BJ (cell line): ENCODE data around the gene TP53I11. TPM values are rescaled to one million over a fixed set of nuclear protein-coding genes. Genes with fewer than 3 reads are reported as not detected.

Experiments used
- CTCF ChIA-PET: fragments of 350-600 bp; formaldehyde crosslinking; extraction: SDS; loops from one replicate; lab custom pipeline; 2021; ENCODE audit warnings: antibody characterized with exemption, inconsistent platforms; lab: Yijun Ruan, JAX
- POLR2A ChIA-PET: fragments of 300-600 bp; sonication (Branson Sonifier 250); formaldehyde crosslinking; extraction: SDS; loops from one replicate; lab custom pipeline; 2021; ENCODE audit warnings: antibody characterized with exemption; lab: Charles Lee
- DNase-seq: peaks from one replicate; pipeline ENCODE4 v3.0.0-alpha.2; 2011; ENCODE audit warnings: low read depth
- H3K27me3 ChIP-seq: 2 replicates; pipeline ENCODE4 v1.6.0; 2011; ENCODE audit warnings: low read length; ENCODE audit not compliant: control insufficient read depth, insufficient read depth
- H3K36me3 ChIP-seq: 2 replicates; pipeline ENCODE4 v1.5.1; 2011; ENCODE audit warnings: low read length; ENCODE audit not compliant: control insufficient read depth, insufficient read depth
- H3K4me3 ChIP-seq: 2 replicates; pipeline ENCODE4 v1.5.1; 2011; ENCODE audit warnings: low read depth, mild to moderate bottlenecking, control low read depth, low read length
- polyA plus RNA-seq: library from polyadenylated mRNA; depleted of rRNA; stranded (reverse); fragments of >200 nt; gene quantifications from 2 replicates; pipeline ENCODE4 v1.2.3, GENCODE V29; 2011
- TF ChIP-seq, protein P1 (sequence below): IDR thresholded peaks from 2 replicates; pipeline ENCODE4 v1.5.1; 2011; ENCODE audit warnings: low read depth, mild to moderate bottlenecking, control low read depth, inconsistent platforms, low read length, moderate library complexity; ENCODE audit not compliant: insufficient read depth

TP53I11 gene
- polyA plus RNA-seq, 1 experiment: 29.6 TPM

DNA sequence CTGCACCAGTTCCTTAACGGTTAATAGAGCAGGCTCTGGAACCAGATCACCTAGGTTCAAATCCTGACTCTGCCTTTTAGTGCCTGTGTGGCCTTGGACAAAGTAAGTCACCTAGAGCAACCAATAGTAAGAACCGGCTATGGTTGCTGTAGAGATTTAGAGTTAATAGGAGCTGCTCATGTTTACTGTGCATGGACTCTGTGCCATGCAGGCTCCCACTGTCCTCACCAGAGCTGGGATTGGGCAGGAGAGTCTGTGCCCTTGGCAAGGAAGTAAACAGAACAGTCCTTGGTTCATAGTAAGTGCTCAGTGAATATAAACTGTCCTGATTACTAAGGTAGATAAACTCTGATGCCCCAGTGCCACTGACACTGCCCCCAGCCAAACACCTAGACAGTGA is 1.4 kb upstream of the TP53I11 start:
- Histone ChIP-seq H3K4me3 (no peak overlapping the region), H3K27me3 (no peaks in the 10 kb centered on the region; the same call in 1 of the 2 replicates), H3K36me3 (no peaks in the 10 kb centered on the region)
- ChIA-PET POLR2A (no interaction called here), CTCF (interaction anchor here (1.0 to 1.4 kb wide), 3 partner anchors 10 to 153 kb away, joined by 4 to 6 read pairs (median 5); no protein-coding TSS in a partner anchor)
- TF ChIP-seq, protein P1, sequence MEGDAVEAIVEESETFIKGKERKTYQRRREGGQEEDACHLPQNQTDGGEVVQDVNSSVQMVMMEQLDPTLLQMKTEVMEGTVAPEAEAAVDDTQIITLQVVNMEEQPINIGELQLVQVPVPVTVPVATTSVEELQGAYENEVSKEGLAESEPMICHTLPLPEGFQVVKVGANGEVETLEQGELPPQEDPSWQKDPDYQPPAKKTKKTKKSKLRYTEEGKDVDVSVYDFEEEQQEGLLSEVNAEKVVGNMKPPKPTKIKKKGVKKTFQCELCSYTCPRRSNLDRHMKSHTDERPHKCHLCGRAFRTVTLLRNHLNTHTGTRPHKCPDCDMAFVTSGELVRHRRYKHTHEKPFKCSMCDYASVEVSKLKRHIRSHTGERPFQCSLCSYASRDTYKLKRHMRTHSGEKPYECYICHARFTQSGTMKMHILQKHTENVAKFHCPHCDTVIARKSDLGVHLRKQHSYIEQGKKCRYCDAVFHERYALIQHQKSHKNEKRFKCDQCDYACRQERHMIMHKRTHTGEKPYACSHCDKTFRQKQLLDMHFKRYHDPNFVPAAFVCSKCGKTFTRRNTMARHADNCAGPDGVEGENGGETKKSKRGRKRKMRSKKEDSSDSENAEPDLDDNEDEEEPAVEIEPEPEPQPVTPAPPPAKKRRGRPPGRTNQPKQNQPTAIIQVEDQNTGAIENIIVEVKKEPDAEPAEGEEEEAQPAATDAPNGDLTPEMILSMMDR: no peak
- no peak for DNase-seq

DNA sequence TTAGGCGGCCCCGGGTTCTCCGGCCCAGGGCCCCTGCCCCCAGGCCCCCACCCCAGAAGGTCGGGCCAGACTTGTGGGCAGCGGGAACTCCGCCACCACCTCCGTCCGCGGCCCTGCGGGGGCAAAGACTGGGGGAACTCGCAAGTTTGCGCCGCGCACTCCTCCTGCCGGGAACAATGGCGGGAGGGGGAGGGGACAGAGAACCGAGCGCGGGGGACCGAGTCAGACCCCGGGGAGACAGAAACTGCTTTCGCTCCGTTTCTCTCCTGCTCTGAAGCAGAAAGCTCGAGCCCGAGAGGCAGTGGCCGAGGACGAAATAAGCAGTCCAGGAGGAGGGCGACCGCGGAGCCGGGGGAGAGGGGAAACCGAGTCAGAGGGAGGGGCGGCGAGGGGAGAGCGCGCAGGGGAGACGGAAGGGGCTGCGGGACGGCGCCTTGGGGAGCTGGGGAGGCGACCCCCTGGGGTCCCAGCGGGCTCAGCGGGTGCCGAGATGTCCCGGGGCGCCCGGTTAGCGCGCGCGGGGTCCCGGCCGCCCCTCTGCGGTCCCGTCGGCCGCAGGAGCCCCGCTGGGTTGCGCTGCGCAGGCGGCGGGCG is 555 bp downstream of the TP53I11 start:
- ChIA-PET POLR2A (no interaction called here), CTCF (interaction anchor here (0.7 to 1.4 kb wide), 10 partner anchors 9 to 155 kb away, joined by 3 to 11 read pairs (median 4); no protein-coding TSS in a partner anchor)
- no peaks in the 10 kb centered on the region for H3K27me3 ChIP-seq
- H3K4me3 ChIP-seq: peak overlapping the region; percentile 92
- no peak for DNase-seq
- TF ChIP-seq, protein P1: no peak
- H3K36me3 ChIP-seq: peaks cover 5% of the 10 kb centered on the region

DNA sequence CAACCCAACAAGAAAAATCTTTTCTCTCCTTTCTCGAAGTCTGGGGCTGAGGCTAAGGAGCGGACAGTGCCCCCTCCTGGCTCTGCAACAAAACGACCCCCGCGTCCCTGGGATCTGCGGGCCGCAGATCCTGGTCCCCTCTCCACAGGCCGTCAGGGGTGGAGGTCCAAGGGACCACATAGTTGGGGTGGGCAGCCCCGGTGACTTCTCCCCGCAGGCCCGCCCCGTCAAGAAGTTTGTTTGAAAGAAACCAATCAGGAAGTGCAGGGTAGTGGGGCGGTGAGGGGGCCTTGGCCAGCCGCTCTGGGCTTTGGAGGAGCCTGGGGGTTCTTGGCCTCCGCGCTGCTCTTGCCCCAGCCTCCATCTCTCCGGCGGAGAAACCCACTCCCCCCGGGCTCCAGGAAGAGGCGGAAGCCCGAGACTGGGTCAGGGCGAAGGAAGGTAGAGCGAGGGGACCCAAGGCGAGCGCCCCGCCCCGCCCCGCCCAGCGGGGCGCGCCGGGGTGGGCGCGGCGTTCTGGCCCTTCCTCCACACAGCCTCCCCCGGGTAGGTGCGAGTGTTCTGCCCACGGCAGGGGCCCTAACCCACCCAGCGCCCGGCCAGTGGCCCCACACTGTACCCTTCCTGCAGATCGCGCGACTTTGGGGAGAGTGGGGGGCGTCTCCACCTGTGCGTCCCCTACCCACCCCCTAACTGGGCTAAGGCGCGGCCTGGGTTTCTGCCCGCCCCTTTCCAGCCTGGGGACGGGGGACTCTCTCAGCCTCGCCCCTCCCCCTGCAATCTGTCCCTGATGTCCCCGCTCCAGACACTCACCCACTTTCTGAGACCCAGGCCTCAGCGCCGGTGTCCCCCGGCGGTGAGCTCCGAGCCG is 1.3 kb downstream of the TP53I11 start:
- no peak for DNase-seq
- TF ChIP-seq, protein P1: peak; percentile 73
- no peaks in the 10 kb centered on the region for H3K27me3 ChIP-seq
- ChIA-PET CTCF (interaction anchor here (1.0 to 24.5 kb wide), 10 partner anchors 8 to 156 kb away, joined by 3 to 1245 read pairs (median 9); no protein-coding TSS in a partner anchor), POLR2A (no interaction called here)
- H3K36me3 ChIP-seq: peaks cover 6% of the 10 kb centered on the region
- peak overlapping the region; percentile 92 for H3K4me3 ChIP-seq

DNA sequence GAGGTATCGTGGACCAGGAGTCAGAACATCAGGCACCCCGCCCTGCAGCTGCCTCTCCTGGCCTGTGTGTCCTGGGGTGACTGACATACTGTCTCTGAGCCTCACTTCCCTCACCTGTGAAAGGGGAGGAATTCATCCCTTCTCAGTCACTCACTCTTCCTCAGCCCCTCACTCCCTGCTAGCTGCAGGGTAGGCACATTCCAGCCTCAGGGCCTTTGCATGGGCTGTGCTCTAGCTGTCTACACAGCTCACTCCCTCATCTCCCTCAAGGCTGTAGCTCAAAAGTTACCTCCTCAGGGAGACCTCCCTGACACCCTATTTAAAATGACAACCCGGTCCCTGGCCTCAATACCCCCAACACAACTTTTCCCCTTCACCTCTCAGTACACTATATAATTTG is 2.5 kb downstream of the TP53I11 start:
- no peak overlapping the region for H3K4me3 ChIP-seq
- CTCF ChIA-PET: interaction anchor here (0.6 to 24.5 kb wide), 5 partner anchors 8 to 153 kb away, joined by 3 to 1245 read pairs (median 22); no protein-coding TSS in a partner anchor
- POLR2A ChIA-PET: no interaction called here
- TF ChIP-seq, protein P1: no peak
- H3K27me3 ChIP-seq: no peaks in the 10 kb centered on the region
- H3K36me3 ChIP-seq: peaks cover 8% of the 10 kb centered on the region
- no peak for DNase-seq

DNA sequence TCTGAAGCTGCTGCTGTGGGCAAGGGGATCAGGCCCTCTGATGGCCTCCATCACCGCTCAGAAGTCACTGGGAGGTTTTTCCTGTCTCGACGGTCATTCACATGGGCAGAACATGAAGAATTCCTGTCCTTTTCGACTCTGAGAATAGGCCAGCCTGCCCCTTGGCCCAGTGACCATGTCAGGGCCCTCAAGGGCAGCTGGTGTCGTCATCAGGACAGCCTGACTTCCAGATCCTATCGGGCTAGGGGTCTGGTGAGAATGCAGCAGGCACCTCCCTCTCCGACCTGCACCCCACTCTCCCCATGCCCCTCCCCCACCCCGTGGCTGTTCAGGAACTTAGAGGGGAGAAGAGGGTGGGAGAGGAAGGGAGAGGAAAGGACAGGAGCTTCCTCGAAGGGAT is 3.6 kb downstream of the TP53I11 start:
- ChIA-PET POLR2A (no interaction called here), CTCF (interaction anchor here (3.6 to 24.5 kb wide), 3 partner anchors 10 to 154 kb away, joined by 22 to 1245 read pairs (median 48); no protein-coding TSS in a partner anchor)
- Histone ChIP-seq H3K36me3 (peaks cover 8% of the 10 kb centered on the region), H3K4me3 (no peak overlapping the region), H3K27me3 (no peaks in the 10 kb centered on the region)
- no peak for DNase-seq
- TF ChIP-seq, protein P1: no peak
